Measurements from ENCODE around the gene NCOA5. TPM values are rescaled to one million over a fixed set of nuclear protein-coding genes. Genes with fewer than 3 reads are reported as not detected.
A peak's percentile ranks its signal among the peaks of the same experiment; 100 is the strongest.

The NCOA5 gene
- total RNA-seq, 2 experiments from 2014 or later = 9.7 to 10.5 TPM

- Mint-ChIP-seq H3K27me3 (peaks cover 37% of the 10 kb centered on the region), H3K36me3 (ENCODE audit: low read depth) (peaks cover 35% of the 10 kb centered on the region), H3K9me3 (no peaks in the 10 kb centered on the region), H3K4me1 (ENCODE audit: low read depth) (peaks cover 41% of the 10 kb centered on the region), H3K27ac (no peak overlapping the region), H3K4me3 (peak overlapping the region; percentile 36)
- H3K4me1 ChIP-seq (ENCODE audit: insufficient read depth, low read length) = peaks cover 44% of the 10 kb centered on the region
- peaks cover 19% of the 10 kb centered on the region for H3K36me3 ChIP-seq (ENCODE audit: insufficient read depth, low read length)
- peak in 4 of 14 experiments; percentile 29 to 53 (median 42) for DNase-seq
- CTCF ChIA-PET = interaction anchor here (1.7 kb wide), 1 partner anchor 35 kb away, joined by 7 read pairs; no protein-coding TSS in a partner anchor
- H3K27me3 ChIP-seq (ENCODE audit: control insufficient read depth in 1 of 2, insufficient read depth in 2 of 2, low read length in 2 of 2) = peaks cover 16 to 17% of the 10 kb centered on the region in 2 experiments
- peak; percentile 71 for ATAC-seq (ENCODE audit: poor library complexity)
- H3K9me3 ChIP-seq (ENCODE audit: control insufficient read depth in 1 of 2, insufficient read depth in 1 of 2, low read length in 2 of 2) = peaks cover 0 to 28% of the 10 kb centered on the region in 2 experiments
- intact Hi-C loops (cut with DNase I, micrococcal nuclease) = no loop called here
- TF ChIP-seq CTCF (IDR thresholded peaks at IDR 0.05) = no peak
- peak overlapping the region; percentile 16 for H3K4me3 ChIP-seq (ENCODE audit: low read length)
- POLR2A ChIA-PET = interaction anchor here (1.0 kb wide), 1 partner anchor 53 kb away, joined by 3 read pairs; no protein-coding TSS in a partner anchor
- no peak overlapping the region for H3K27ac ChIP-seq (ENCODE audit: low read depth in 1 of 2, low read length in 2 of 2)
Measured at GRCh38 chr20:46057856-46058598, 31.7 kb downstream of the NCOA5 start.

GRCh38 chr20:46056970-46057855 is 32.5 kb downstream of the NCOA5 start:
- POLR2A ChIA-PET = no interaction called here
- H3K4me3 Mint-ChIP-seq = no peak overlapping the region

More at GRCh38 chr20:46056970-46057855, 32.5 kb downstream of the NCOA5 start:
- Mint-ChIP-seq H3K36me3 (ENCODE audit: low read depth) (peaks cover 27% of the 10 kb centered on the region), H3K27ac (no peak overlapping the region), H3K27me3 (peaks cover 37% of the 10 kb centered on the region), H3K4me1 (ENCODE audit: low read depth) (peaks cover 35% of the 10 kb centered on the region), H3K9me3 (no peaks in the 10 kb centered on the region)
- CTCF ChIA-PET = no interaction called here
- intact Hi-C loops (cut with DNase I, micrococcal nuclease) = no loop called here
- DNase-seq (peak in 3 of 14 experiments; percentile 16 to 39 (median 31)), ATAC-seq (ENCODE audit: poor library complexity) (no peak)
- no peak for TF ChIP-seq CTCF (IDR thresholded peaks at IDR 0.05)
- Histone ChIP-seq H3K27me3 (ENCODE audit: control insufficient read depth in 1 of 2, insufficient read depth in 2 of 2, low read length in 2 of 2) (peaks cover 16 to 17% of the 10 kb centered on the region in 2 experiments), H3K4me3 (ENCODE audit: low read length) (no peak overlapping the region), H3K4me1 (ENCODE audit: insufficient read depth, low read length) (peaks cover 38% of the 10 kb centered on the region), H3K36me3 (ENCODE audit: insufficient read depth, low read length) (peaks cover 11% of the 10 kb centered on the region), H3K9me3 (ENCODE audit: control insufficient read depth in 1 of 2, insufficient read depth in 1 of 2, low read length in 2 of 2) (peaks cover 0 to 28% of the 10 kb centered on the region in 2 experiments), H3K27ac (ENCODE audit: low read depth in 1 of 2, low read length in 2 of 2) (no peak overlapping the region)
